HT-29 (cell line): ENCODE results near the gene C1orf87. TPM values are rescaled to one million over a fixed set of nuclear protein-coding genes. Genes with fewer than 3 reads are reported as not detected.

Experiments used
- DNase-seq: peaks from one replicate; pipeline ENCODE4 v3.0.0-alpha.2; 2015; ENCODE audit warnings: low spot score
- total RNA-seq: library from RNA; depleted of rRNA; stranded (reverse); fragments of >200 nt; shearing (Covaris generic); gene quantifications from 2 replicates; pipeline ENCODE4 v1.2.3, GENCODE V29; 2014; rRNA removed

The C1orf87 gene
- not detected in 2 replicates for total RNA-seq

- no peak for DNase-seq
Observed at GRCh38 chr1:60073605-60074278, at the start of gene C1orf87. Gene C1orf87, minus strand, starts transcription at chr1:60073770. Its CDS starts 1,127 bp downstream, at chr1:60072643.

- no peak for DNase-seq
Observed at GRCh38 chr1:60118085-60118484, 44.5 kb upstream of the C1orf87 start.

- DNase-seq, result no peak
Observed at GRCh38 chr1:60114745-60115318, 41.3 kb upstream of the C1orf87 start.

GRCh38 chr1:60113596-60113995 is 40.0 kb upstream of the C1orf87 start:
- DNase-seq, result no peak

GRCh38 chr1:60113028-60113427 is 39.5 kb upstream of the C1orf87 start:
- DNase-seq, result no peak

- no peak for DNase-seq
Observed at GRCh38 chr1:60111716-60112115, 38.1 kb upstream of the C1orf87 start.

- no peak for DNase-seq
Observed at GRCh38 chr1:60111118-60111517, 37.5 kb upstream of the C1orf87 start.

- no peak for DNase-seq
Observed at GRCh38 chr1:60108196-60108595, 34.6 kb upstream of the C1orf87 start.

- no peak for DNase-seq
Observed at GRCh38 chr1:60103186-60103585, 29.6 kb upstream of the C1orf87 start.

GRCh38 chr1:60102267-60103061 is 28.9 kb upstream of the C1orf87 start:
- no peak for DNase-seq

GRCh38 chr1:60101516-60101915 is 27.9 kb upstream of the C1orf87 start:
- no peak for DNase-seq

GRCh38 chr1:60091195-60091715 is 17.7 kb upstream of the C1orf87 start:
- no peak for DNase-seq

GRCh38 chr1:60090655-60091054 is 17.1 kb upstream of the C1orf87 start:
- no peak for DNase-seq

GRCh38 chr1:60088620-60089155 is 15.1 kb upstream of the C1orf87 start:
- DNase-seq, result no peak

- DNase-seq, result no peak
Observed at GRCh38 chr1:60087681-60088080, 14.1 kb upstream of the C1orf87 start.

- DNase-seq, result no peak
Observed at GRCh38 chr1:60078182-60078581, 4.6 kb upstream of the C1orf87 start.

GRCh38 chr1:60071296-60071695 is 2.3 kb downstream of the C1orf87 start:
- DNase-seq, result no peak

- no peak for DNase-seq
Observed at GRCh38 chr1:60069691-60070090, 3.9 kb downstream of the C1orf87 start.

GRCh38 chr1:60068393-60069045 is 5.1 kb downstream of the C1orf87 start:
- no peak for DNase-seq

GRCh38 chr1:60066001-60066400 is 7.6 kb downstream of the C1orf87 start:
- DNase-seq, result no peak

GRCh38 chr1:60065199-60065598 is 8.4 kb downstream of the C1orf87 start:
- no peak for DNase-seq

- DNase-seq, result no peak
Observed at GRCh38 chr1:60063561-60063960, 10.0 kb downstream of the C1orf87 start.
